ENCODE measurements around the gene RAET1E.
A peak's percentile ranks its signal among the peaks of the same experiment; 100 is the strongest.
"Not testable (repeated sequence)": the region's sequence is repeated elsewhere in the genome, so short reads cannot be mapped to it uniquely, and the experiment has no call there.

RAET1E gene

GRCh38 chr6:149897855-149898744 lies at the start of gene RAET1E:
TSS of gene RAET1E (minus strand) at chr6:149898113. CDS start at chr6:149890901, 7,212 bp downstream.
- no peak for DNase-seq

GRCh38 chr6:149947533-149947932 lies 49.6 kb upstream of the RAET1E start:
- not testable (repeated sequence) for DNase-seq

GRCh38 chr6:149946631-149947030 lies 48.7 kb upstream of the RAET1E start:
- not testable (repeated sequence) for DNase-seq

GRCh38 chr6:149945276-149945675 lies 47.4 kb upstream of the RAET1E start:
- DNase-seq, result not testable (repeated sequence)

- not testable (repeated sequence) for DNase-seq
Measured at GRCh38 chr6:149943321-149943720, 45.4 kb upstream of the RAET1E start.

GRCh38 chr6:149942461-149942829 lies 44.5 kb upstream of the RAET1E start:
- no peak for DNase-seq

- DNase-seq, result peak in 46 of 51 donors; percentile 11 to 85 (median 50)
Measured at GRCh38 chr6:149941583-149942460, 43.9 kb upstream of the RAET1E start, which contains the start of gene ULBP2. TSS of gene ULBP2 (plus strand) at chr6:149942014. CDS start at chr6:149942073, 59 bp downstream.

- DNase-seq, result no peak
Measured at GRCh38 chr6:149940672-149940982, 42.7 kb upstream of the RAET1E start.

- no peak for DNase-seq
Measured at GRCh38 chr6:149939909-149940671, 42.2 kb upstream of the RAET1E start.

GRCh38 chr6:149939356-149939648 lies 41.4 kb upstream of the RAET1E start:
- DNase-seq, result no peak

GRCh38 chr6:149938571-149939355 lies 40.9 kb upstream of the RAET1E start:
- DNase-seq, result no peak

GRCh38 chr6:149938013-149938570 lies 40.2 kb upstream of the RAET1E start:
- not testable (repeated sequence) for DNase-seq

- DNase-seq, result no peak
Measured at GRCh38 chr6:149936743-149937142, 38.8 kb upstream of the RAET1E start.

GRCh38 chr6:149935668-149936067 lies 37.8 kb upstream of the RAET1E start:
- DNase-seq, result no peak

- DNase-seq, result no peak
Measured at GRCh38 chr6:149935246-149935645, 37.3 kb upstream of the RAET1E start.

GRCh38 chr6:149934249-149935156 lies 36.6 kb upstream of the RAET1E start:
- peak in 22 of 51 donors; percentile 10 to 79 (median 27) for DNase-seq

- DNase-seq, result no peak
Measured at GRCh38 chr6:149933461-149933860, 35.5 kb upstream of the RAET1E start.

GRCh38 chr6:149933036-149933435 lies 35.1 kb upstream of the RAET1E start:
- no peak for DNase-seq

- no peak for DNase-seq
Measured at GRCh38 chr6:149931501-149931900, 33.6 kb upstream of the RAET1E start.

Data from hypothalamus (tissue), 51 donors.